ENCODE measurements around the gene RBPJ.

RBPJ gene

GRCh38 chr4:26281881-26282280, 38.9 kb upstream of the RBPJ start:
- Histone ChIP-seq H4K20me1 (ENCODE audit: insufficient read depth, low read length, poor library complexity, severe bottlenecking) (no peaks in the 10 kb centered on the region), H3K79me2 (ENCODE audit: insufficient read depth, low read length) (no peaks in the 10 kb centered on the region), H3K9me2 (replicated peaks; ENCODE audit: low read depth, low read length) (no peaks in the 10 kb centered on the region), H3K27me3 (ENCODE audit: insufficient read depth, low read length, poor library complexity, severe bottlenecking) (no peaks in the 10 kb centered on the region), H3K36me3 (ENCODE audit: insufficient read depth, low read length) (no peaks in the 10 kb centered on the region), H3K9me3 (ENCODE audit: insufficient read depth, low read depth, low read length) (no peaks in the 10 kb centered on the region), H3K9ac (ENCODE audit: low read depth, low read length, poor library complexity, severe bottlenecking) (no peak overlapping the region), H3K4me1 (ENCODE audit: insufficient read depth, low read length, poor library complexity, severe bottlenecking) (no peaks in the 10 kb centered on the region), H3K4me3 (ENCODE audit: low read length, poor library complexity, severe bottlenecking) (no peak overlapping the region), H2AFZ (ENCODE audit: low read length) (no peak overlapping the region), H3F3A (ENCODE audit: low read depth) (no peaks in the 10 kb centered on the region), H3K4me2 (ENCODE audit: low read depth, low read length, poor library complexity, severe bottlenecking) (no peak overlapping the region)
- no peak for TF ChIP-seq CTCF (conservative IDR thresholded peaks at IDR 0.05; ENCODE audit: low read length)
- TF ChIP-seq EZH2phosphoT487 (IDR thresholded peaks at IDR 0.05; ENCODE audit: borderline replicate concordance) = no peak

- Histone ChIP-seq H3K9ac (ENCODE audit: low read depth, low read length, poor library complexity, severe bottlenecking) (no peak overlapping the region), H2AFZ (ENCODE audit: low read length) (no peak overlapping the region), H3K9me3 (ENCODE audit: insufficient read depth, low read depth, low read length) (no peaks in the 10 kb centered on the region), H3K9me2 (replicated peaks; ENCODE audit: low read depth, low read length) (no peaks in the 10 kb centered on the region), H3K79me2 (ENCODE audit: insufficient read depth, low read length) (no peaks in the 10 kb centered on the region), H3K27me3 (ENCODE audit: insufficient read depth, low read length, poor library complexity, severe bottlenecking) (no peaks in the 10 kb centered on the region), H4K20me1 (ENCODE audit: insufficient read depth, low read length, poor library complexity, severe bottlenecking) (no peaks in the 10 kb centered on the region), H3K4me3 (ENCODE audit: low read length, poor library complexity, severe bottlenecking) (no peak overlapping the region), H3F3A (ENCODE audit: low read depth) (no peaks in the 10 kb centered on the region), H3K4me1 (ENCODE audit: insufficient read depth, low read length, poor library complexity, severe bottlenecking) (peaks cover 10% of the 10 kb centered on the region), H3K36me3 (ENCODE audit: insufficient read depth, low read length) (no peaks in the 10 kb centered on the region), H3K4me2 (ENCODE audit: low read depth, low read length, poor library complexity, severe bottlenecking) (no peak overlapping the region)
- TF ChIP-seq CTCF (conservative IDR thresholded peaks at IDR 0.05; ENCODE audit: low read length) = no peak
- TF ChIP-seq EZH2phosphoT487 (IDR thresholded peaks at IDR 0.05; ENCODE audit: borderline replicate concordance) = no peak
Observed at GRCh38 chr4:26284536-26284935, 36.3 kb upstream of the RBPJ start.

GRCh38 chr4:26285272-26285671, 35.5 kb upstream of the RBPJ start:
- Histone ChIP-seq H3K27me3 (ENCODE audit: insufficient read depth, low read length, poor library complexity, severe bottlenecking) (no peaks in the 10 kb centered on the region), H3K9me3 (ENCODE audit: insufficient read depth, low read depth, low read length) (no peaks in the 10 kb centered on the region), H3K4me2 (ENCODE audit: low read depth, low read length, poor library complexity, severe bottlenecking) (no peak overlapping the region), H3K4me3 (ENCODE audit: low read length, poor library complexity, severe bottlenecking) (no peak overlapping the region), H2AFZ (ENCODE audit: low read length) (no peak overlapping the region), H4K20me1 (ENCODE audit: insufficient read depth, low read length, poor library complexity, severe bottlenecking) (no peaks in the 10 kb centered on the region), H3K9me2 (replicated peaks; ENCODE audit: low read depth, low read length) (no peaks in the 10 kb centered on the region), H3K79me2 (ENCODE audit: insufficient read depth, low read length) (no peaks in the 10 kb centered on the region), H3K9ac (ENCODE audit: low read depth, low read length, poor library complexity, severe bottlenecking) (no peak overlapping the region), H3K4me1 (ENCODE audit: insufficient read depth, low read length, poor library complexity, severe bottlenecking) (peaks cover 10% of the 10 kb centered on the region), H3F3A (ENCODE audit: low read depth) (no peaks in the 10 kb centered on the region), H3K36me3 (ENCODE audit: insufficient read depth, low read length) (no peaks in the 10 kb centered on the region)
- no peak for TF ChIP-seq CTCF (conservative IDR thresholded peaks at IDR 0.05; ENCODE audit: low read length)
- TF ChIP-seq EZH2phosphoT487 (IDR thresholded peaks at IDR 0.05; ENCODE audit: borderline replicate concordance) = no peak

Measured in Loucy (cell line).